Effector memory CD8-positive, alpha-beta T cell (primary cell): Measurements from ENCODE around the gene TMEM214.
"Not testable (repeated sequence)": the region's sequence is repeated elsewhere in the genome, so short reads cannot be mapped to it uniquely, and the experiment has no call there.

Experiments
- ATAC-seq: fragments of 150-1000 bp; cut with Tn5 transposase; replicated peaks from 2 replicates; pipeline ENCODE4 v1.10.0; 2021; ENCODE audit warnings: mild to moderate bottlenecking, moderate library complexity
- DNase-seq, 3 experiments: peaks; one replicate each; pipeline ENCODE4 v3.0.0; 2021
- H3K27ac Mint-ChIP-seq, 2 donors: one replicate each; pipeline ENCODE4 v1.8.0; 2022; ENCODE audit warnings: mild to moderate bottlenecking in 2 of 2, mixed read lengths in 2 of 2, moderate library complexity in 2 of 2
- H3K27me3 Mint-ChIP-seq, 2 donors: one replicate each; pipeline ENCODE4 v1.8.0; 2022; ENCODE audit warnings: mixed read lengths in 2 of 2
- H3K36me3 Mint-ChIP-seq: one replicate; pipeline ENCODE4 v1.8.0; 2022; ENCODE audit warnings: mild to moderate bottlenecking, moderate library complexity, mixed read lengths; ENCODE audit not compliant: insufficient read depth
- H3K4me1 Mint-ChIP-seq, 2 donors: one replicate each; pipeline ENCODE4 v1.8.0; 2022; ENCODE audit warnings: low read depth in 2 of 2, mixed read lengths in 2 of 2
- H3K4me3 Mint-ChIP-seq, 2 donors: one replicate each; pipeline ENCODE4 v1.8.0; 2022; ENCODE audit warnings: mild to moderate bottlenecking in 2 of 2, mixed read lengths in 2 of 2, moderate library complexity in 2 of 2
- H3K9me3 Mint-ChIP-seq, 2 donors: one replicate each; pipeline ENCODE4 v1.8.0; 2022; ENCODE audit warnings: mixed read lengths in 2 of 2

Gene TMEM214

DNA sequence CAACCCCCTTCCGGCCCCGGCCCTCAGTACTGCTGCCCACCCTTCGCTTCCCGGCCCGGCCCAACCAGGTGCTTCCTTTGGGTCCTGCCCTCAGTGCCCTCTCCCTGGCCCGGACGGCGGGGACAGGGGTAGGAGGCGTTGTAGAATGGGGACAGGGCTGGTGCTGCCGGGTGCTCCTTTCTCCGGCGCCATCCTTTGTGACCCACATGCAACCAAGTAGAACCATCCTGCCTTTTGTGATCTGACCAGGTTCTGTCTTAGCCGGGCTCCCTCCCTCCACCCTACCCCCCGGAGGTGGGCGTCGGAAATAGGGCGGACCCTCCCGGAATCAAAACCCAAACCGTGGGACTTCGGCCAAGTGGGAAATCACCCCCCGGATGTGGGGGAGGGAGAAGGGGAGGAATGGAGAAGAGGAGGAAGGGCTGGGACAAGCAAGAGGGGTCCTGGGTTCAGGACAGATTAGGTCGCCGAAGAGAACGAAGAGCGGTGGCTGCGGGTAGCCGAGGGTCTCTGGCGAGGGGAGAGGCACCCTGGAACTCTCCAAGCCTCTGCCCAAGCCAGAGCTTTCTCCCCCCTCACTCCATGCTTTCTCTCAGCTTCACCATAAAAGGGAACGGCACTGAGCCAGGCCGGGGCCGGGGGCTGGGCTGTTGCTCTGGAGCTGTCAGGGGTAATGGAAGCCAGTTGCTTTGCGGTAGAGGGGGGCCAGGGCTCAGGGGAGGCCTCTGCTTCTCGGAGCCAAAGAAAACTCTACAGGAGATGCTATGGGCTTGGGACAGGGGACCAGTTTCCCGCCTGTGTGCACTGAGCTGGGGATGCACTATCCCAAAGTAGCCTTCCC is 39.4 kb downstream of the TMEM214 start:
- Mint-ChIP-seq H3K27me3 (no peaks in the 10 kb centered on the region), H3K9me3 (no peaks in the 10 kb centered on the region), H3K4me3 (peak overlapping the region; percentile 85 to 97), H3K4me1 (peaks cover 49 to 61% of the 10 kb centered on the region in 2 donors), H3K27ac (peak overlapping the region; percentile 38 to 74), H3K36me3 (peaks cover 23% of the 10 kb centered on the region)
- ATAC-seq = peak; percentile 21
- no peak for DNase-seq

DNA sequence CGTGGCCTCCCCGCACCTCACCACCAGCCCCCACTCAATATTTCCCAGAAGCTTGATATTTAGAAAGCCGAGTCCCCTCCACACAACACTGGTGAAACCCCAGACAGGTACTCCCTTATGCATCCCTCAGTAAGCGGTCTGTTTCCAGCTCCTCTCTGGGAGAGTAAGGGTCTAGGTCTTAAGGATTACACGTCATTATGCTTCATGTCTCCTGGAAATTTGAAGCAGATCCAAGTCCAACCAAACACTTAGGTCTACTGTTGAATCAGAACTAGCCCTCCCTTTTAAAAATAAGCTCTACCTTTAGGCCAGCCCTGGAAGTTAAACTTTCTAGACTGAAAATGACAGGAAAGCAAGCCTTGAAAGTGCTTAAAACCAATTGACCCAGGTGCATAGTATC is 40.2 kb downstream of the TMEM214 start:
- peaks cover 23% of the 10 kb centered on the region for H3K36me3 Mint-ChIP-seq
- H3K4me3 Mint-ChIP-seq = peak overlapping the region; percentile 85 to 97
- no peaks in the 10 kb centered on the region for H3K9me3 Mint-ChIP-seq
- ATAC-seq = no peak
- H3K4me1 Mint-ChIP-seq = peaks cover 47 to 56% of the 10 kb centered on the region in 2 donors
- peak overlapping the region; percentile 38 to 49 for H3K27ac Mint-ChIP-seq
- no peak for DNase-seq
- H3K27me3 Mint-ChIP-seq = no peaks in the 10 kb centered on the region

DNA sequence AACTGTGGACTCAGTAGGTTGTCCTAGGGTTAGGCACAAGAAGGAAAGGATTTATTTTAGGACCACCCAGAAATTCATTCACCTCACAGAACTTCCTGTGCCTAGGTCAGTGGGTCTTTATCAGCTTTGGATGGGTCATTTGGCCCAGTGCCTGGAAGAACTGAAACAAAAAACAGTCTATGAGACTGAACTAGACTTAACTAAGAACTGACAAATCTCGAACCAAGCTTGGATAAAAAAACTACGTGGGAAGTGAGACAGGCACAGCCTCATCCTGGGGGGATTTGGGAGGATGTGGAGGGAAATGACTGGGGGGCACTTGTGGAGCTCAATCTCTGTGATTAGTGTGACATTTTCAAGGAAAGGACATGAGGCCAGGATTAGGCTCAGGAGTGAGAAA is 41.0 kb downstream of the TMEM214 start:
- no peak overlapping the region for H3K4me3 Mint-ChIP-seq
- no peaks in the 10 kb centered on the region for H3K9me3 Mint-ChIP-seq
- H3K27ac Mint-ChIP-seq = peak overlapping the region in 1 of 2 donors; percentile 76
- ATAC-seq = no peak
- no peak for DNase-seq
- peaks cover 43 to 49% of the 10 kb centered on the region in 2 donors for H3K4me1 Mint-ChIP-seq
- no peaks in the 10 kb centered on the region for H3K27me3 Mint-ChIP-seq
- peaks cover 17% of the 10 kb centered on the region for H3K36me3 Mint-ChIP-seq

DNA sequence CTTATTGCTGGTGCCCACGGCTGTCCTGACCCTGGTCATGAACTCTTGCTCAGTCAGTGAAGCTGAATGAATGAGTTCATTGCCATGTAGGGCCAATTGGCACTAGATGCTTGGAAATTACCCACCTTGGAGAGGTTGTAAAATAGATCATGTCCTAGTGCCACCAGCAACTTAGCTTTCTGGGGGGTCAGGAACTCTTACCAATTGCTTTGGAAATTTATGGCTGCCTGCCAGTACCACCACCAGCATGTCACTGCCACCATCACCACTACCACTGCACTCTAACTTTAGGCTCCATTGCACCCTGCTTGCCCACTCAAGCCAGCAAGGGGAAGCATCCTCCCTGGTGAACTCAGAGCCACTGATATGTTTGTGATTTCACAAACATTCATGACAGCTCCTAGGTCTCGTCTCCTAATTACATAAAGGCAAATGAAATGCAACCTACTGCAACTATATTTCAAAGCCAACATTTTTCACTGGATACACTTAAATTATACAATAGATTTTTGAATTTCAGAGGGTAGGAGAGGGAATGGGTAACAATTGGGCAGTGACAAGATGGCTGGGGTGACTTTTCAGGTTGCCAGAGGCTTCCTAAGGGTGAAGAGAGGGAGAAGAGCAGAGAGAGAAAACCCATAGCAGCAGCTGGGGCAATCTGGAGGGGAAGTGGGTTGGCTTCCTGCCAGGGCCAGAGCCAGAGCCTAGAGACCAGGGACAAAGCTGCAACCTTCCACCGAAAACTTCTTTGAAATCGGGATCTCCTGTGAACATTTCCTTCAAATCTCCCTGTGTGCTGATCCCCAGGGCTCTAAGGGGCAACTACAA is 42.2 kb downstream of the TMEM214 start:
- Mint-ChIP-seq H3K27me3 (no peaks in the 10 kb centered on the region), H3K27ac (peak overlapping the region in 1 of 2 donors; percentile 88), H3K36me3 (peaks cover 8% of the 10 kb centered on the region), H3K4me1 (peaks cover 31 to 38% of the 10 kb centered on the region in 2 donors), H3K9me3 (no peaks in the 10 kb centered on the region), H3K4me3 (peak overlapping the region; percentile 8 to 57)
- ATAC-seq (peak; percentile 16), DNase-seq (peak; percentile 38 to 47 (median 46))

DNA sequence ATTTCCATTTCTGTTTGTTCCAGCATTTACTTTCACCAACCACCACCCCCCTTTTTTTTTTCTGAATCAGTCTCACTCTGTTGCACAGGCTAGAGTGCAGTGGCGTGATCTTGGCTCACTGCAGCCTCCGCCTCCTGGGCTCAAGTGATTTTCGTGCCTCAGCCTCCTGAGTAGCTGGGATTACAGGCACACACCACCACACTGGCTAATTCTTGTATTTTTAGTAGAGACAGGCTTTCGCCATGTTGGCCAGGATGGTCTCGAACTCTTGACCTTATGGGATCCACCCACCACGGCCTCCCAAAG is 42.8 kb downstream of the TMEM214 start:
- H3K27me3 Mint-ChIP-seq, DNase-seq, ATAC-seq, H3K36me3 Mint-ChIP-seq, H3K9me3 Mint-ChIP-seq: not testable (repeated sequence)
- peak overlapping the region; percentile 8 to 57 for H3K4me3 Mint-ChIP-seq
- H3K27ac Mint-ChIP-seq = peak overlapping the region in 1 of 2 donors; percentile 88
- H3K4me1 Mint-ChIP-seq = peaks cover 34 to 38% of the 10 kb centered on the region in 2 donors

DNA sequence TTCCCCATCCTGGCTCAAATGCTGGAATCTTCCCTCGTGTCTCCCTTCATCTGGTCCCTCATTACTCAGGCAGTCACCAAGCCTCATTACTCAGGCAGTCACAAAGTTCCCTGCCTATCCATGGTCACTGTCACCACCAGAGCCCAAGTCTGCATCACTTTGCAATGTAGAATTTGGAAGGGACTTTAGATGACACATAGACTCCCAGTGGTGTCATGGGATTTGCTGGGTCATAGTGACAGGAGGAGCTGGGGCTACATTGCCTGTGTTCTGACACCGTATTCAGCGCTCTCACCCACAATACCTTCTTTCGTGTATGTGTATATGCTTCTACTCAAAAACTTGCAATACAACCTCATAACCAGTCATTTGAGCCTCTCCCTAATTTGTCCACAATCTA is 43.6 kb downstream of the TMEM214 start:
- H3K27ac Mint-ChIP-seq = no peak overlapping the region
- no peaks in the 10 kb centered on the region for H3K9me3 Mint-ChIP-seq
- H3K4me1 Mint-ChIP-seq = peaks cover 35 to 39% of the 10 kb centered on the region in 2 donors
- H3K4me3 Mint-ChIP-seq = peak overlapping the region in 1 of 2 donors; percentile 1
- ATAC-seq (no peak), DNase-seq (no peak)
- H3K27me3 Mint-ChIP-seq = no peaks in the 10 kb centered on the region
- H3K36me3 Mint-ChIP-seq = peaks cover 3% of the 10 kb centered on the region

DNA sequence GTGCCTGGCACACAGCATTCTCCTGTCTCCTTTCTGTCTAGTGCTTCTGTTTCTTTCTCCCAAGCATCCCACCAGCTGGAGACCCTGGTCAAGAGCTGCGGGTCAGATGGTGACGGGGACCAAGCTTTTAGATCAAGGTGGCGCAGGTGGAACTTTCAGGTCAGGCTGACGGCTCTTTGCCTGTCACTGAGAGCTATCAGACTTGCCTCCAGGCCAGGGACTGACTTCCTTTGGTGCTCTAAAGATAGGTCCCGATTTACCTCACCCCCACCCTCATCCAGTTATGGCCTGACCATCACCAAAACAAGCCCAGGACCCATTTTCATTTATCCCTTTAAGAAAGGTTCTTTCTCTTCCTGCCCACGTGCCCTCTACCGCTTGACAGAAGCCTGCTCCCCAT is 44.5 kb downstream of the TMEM214 start:
- peaks cover 36 to 40% of the 10 kb centered on the region in 2 donors for H3K4me1 Mint-ChIP-seq
- H3K4me3 Mint-ChIP-seq = no peak overlapping the region
- no peak overlapping the region for H3K27ac Mint-ChIP-seq

DNA sequence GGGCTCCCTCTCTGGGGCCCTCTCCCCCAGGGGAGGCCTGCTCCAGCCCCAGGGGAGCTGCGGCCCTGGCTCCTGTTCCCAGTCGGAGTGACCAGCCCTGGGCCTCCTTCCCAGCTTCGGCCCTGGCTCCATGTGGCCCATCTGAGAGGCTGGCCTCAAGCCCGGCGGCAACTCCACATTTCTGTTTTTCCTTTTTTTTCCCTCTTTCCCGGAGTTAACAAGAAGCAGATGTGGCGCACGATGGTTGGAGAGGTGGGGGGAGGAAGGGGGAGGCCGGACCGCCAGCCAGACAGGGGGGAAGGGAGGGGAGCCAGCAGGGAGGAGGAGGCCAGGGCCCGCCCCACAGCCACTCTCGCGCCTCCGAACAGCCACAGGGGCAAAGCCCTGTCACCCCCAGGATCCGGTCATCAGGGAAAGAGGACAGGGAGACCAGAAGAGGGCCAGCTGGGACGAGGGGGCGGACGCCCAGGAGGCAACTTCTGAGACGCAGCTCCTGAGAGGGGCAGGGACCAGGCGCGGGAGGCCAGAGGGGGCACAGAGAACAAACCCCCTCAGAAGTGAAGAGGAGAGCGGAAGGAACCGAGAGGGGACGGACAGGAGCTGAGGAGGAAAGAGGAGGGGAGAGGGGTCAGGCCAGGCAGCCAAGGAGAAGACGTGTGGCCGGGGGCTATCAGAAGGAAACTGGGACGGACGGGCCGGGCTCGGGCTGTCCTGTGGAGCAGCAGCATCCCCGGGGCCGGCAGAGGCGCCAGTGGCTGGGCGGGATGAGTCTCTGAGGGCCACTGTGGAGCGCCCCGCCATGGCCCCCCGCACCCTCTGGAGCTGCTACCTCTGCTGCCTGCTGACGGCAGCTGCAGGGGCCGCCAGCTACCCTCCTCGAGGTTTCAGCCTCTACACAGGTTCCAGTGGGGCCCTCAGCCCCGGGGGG is 45.8 kb downstream of the TMEM214 start, which contains the start of gene EMILIN1:
Gene EMILIN1, plus strand, starts transcription at position 349 of the 928 bp plus-strand sequence. Its CDS starts 451 bp downstream, at position 800.
- Mint-ChIP-seq H3K9me3 (no peaks in the 10 kb centered on the region), H3K4me3 (no peak within 1 kb of the TSS), H3K27me3 (no peaks in the 10 kb centered on the region), H3K4me1 (peaks cover 35 to 36% of the 10 kb centered on the region in 2 donors), H3K27ac (peak within 1 kb of the TSS in 1 of 2 donors; percentile 42), H3K36me3 (peaks cover 3% of the 10 kb centered on the region)
- no peak for ATAC-seq
- no peak for DNase-seq

More for the DNA sequence above, 44.5 kb downstream of the TMEM214 start:
- Mint-ChIP-seq H3K36me3 (peaks cover 3% of the 10 kb centered on the region), H3K27me3 (no peaks in the 10 kb centered on the region), H3K9me3 (no peaks in the 10 kb centered on the region)
- DNase-seq (no peak), ATAC-seq (no peak)

DNA sequence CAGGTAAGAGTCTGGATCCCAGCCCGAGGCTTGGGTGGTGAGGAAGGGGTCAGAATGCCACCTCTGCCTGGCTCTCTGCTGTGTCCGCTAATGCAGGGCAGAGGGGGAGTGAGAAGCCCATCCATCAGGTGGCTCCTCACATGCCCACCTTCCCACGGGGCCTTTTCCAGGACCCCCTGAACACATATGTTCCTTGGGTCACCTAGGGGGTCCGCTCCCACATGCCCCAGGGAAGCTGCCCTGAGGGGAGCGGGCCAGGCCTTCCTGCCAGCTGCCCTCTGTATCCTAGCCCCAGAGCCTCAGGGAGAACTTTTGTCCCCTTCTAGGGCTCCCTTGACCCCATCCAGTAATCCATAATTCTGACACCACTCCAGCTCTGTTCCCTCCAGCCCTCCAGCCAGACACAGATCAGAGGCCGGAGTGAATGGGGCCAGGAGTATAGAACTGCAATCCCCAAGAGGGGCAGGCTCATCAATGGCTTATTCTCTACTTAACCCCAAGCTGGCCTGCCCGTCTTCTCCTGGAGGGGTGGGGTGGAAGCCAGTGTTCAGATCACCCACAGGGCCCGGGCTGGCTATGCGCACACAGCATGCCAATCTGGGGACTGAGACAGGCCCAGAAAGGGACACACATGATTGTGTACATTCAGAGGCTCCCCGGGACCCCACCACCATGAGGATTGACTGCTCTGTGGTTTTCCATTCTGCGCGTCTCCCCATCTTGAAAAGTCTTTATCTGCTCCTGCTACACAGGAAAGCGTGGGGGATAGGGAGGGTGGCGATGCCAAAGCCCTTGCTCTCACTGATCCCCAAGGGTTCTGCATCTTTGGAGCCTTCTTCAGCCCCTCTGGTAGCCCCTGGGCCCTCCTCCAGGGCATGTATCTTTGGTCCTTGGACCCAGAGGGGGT is 46.7 kb downstream of the TMEM214 start:
- Mint-ChIP-seq H3K9me3 (no peaks in the 10 kb centered on the region), H3K27ac (peak overlapping the region in 1 of 2 donors; percentile 83), H3K36me3 (peaks cover 3% of the 10 kb centered on the region), H3K4me1 (peaks cover 32 to 35% of the 10 kb centered on the region in 2 donors), H3K27me3 (no peaks in the 10 kb centered on the region), H3K4me3 (peak overlapping the region in 1 of 2 donors; percentile 72)
- ATAC-seq (no peak), DNase-seq (no peak)

DNA sequence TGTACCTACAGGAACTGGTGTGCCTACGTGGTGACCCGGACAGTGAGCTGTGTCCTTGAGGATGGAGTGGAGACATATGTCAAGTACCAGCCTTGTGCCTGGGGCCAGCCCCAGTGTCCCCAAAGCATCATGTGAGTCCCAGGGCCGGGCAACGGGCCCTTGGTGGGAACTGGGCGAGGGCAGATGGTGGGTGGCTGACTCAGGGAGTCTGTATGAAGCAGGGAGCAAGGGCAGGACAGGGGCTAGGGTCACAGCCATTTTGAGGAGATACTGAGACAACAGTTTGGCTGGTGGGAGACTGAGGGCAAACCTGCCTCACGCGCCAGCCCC is 47.3 kb downstream of the TMEM214 start:
- H3K4me3 Mint-ChIP-seq = peak overlapping the region in 1 of 2 donors; percentile 72
- no peaks in the 10 kb centered on the region for H3K9me3 Mint-ChIP-seq

DNA sequence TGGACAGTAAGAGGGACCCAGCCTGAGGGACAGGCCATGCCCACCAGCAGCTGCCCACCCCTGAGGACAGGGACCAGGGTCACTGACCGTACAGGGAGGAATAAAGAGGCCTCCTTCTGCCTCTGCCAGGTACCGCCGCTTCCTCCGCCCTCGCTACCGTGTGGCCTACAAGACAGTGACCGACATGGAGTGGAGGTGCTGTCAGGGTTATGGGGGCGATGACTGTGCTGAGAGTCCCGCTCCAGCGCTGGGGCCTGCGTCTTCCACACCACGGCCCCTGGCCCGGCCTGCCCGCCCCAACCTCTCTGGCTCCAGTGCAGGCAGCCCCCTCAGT is 47.8 kb downstream of the TMEM214 start:
- Mint-ChIP-seq H3K4me1 (peaks cover 26 to 30% of the 10 kb centered on the region in 2 donors), H3K27me3 (no peaks in the 10 kb centered on the region), H3K4me3 (peak overlapping the region; percentile 72 to 79), H3K9me3 (no peaks in the 10 kb centered on the region), H3K27ac (peak overlapping the region; percentile 83 to 90), H3K36me3 (peaks cover 3% of the 10 kb centered on the region)
- DNase-seq (no peak), ATAC-seq (no peak)

More for the DNA sequence above, 47.3 kb downstream of the TMEM214 start:
- peaks cover 27 to 30% of the 10 kb centered on the region in 2 donors for H3K4me1 Mint-ChIP-seq
- H3K27ac Mint-ChIP-seq = peak overlapping the region; percentile 83 to 90
- peaks cover 3% of the 10 kb centered on the region for H3K36me3 Mint-ChIP-seq
- no peaks in the 10 kb centered on the region for H3K27me3 Mint-ChIP-seq
- ATAC-seq (no peak), DNase-seq (no peak)
